ENCODE data around the gene RNF112.

RNF112 gene, protein sequence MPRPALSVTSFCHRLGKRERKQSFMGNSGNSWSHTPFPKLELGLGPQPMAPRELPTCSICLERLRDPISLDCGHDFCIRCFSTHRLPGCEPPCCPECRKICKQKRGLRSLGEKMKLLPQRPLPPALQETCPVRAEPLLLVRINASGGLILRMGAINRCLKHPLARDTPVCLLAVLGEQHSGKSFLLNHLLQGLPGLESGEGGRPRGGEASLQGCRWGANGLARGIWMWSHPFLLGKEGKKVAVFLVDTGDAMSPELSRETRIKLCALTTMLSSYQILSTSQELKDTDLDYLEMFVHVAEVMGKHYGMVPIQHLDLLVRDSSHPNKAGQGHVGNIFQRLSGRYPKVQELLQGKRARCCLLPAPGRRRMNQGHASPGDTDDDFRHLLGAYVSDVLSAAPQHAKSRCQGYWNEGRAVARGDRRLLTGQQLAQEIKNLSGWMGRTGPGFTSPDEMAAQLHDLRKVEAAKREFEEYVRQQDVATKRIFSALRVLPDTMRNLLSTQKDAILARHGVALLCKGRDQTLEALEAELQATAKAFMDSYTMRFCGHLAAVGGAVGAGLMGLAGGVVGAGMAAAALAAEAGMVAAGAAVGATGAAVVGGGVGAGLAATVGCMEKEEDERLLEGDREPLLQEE

DNA sequence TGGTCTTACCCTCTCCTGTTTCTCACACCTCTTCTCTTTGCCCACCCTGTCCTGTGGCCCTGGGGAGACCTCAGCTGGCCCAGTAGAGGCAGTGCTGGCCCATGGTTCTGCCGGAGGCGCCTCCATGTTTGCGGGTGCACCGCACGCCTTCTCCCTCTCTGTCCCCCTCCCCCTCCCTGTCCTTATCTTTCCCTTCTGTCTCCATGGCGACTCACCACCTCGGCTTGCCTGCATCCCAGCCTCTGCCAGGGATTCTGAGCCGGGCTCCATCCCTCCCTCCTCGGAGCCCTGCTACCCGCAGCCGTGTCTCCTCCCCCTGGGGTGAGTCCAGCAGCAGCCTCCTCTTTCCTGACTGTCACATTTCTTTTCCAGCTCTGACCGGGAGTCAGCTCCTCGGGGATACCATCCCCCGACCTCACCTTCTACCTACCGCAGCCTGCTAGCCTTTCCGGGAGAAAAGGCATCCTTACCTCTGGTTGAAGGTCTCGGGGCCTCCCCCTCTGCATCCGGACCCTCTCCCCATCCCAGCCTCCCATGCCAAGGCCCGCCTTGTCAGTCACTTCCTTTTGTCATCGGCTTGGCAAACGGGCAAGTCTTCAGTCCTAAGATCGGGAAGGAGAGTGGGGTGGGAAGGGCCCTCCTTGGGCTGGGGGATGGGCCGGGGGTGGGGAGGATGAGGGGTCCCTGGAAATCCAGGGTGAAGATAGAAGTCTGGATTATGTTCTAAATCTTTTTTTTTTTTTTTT is at the start of gene RNF112:
RNF112 (plus strand) TSS at position 358 of the 746 bp plus-strand sequence; CDS start at position 535, 177 bp downstream.
- no peak for DNase-seq

DNA sequence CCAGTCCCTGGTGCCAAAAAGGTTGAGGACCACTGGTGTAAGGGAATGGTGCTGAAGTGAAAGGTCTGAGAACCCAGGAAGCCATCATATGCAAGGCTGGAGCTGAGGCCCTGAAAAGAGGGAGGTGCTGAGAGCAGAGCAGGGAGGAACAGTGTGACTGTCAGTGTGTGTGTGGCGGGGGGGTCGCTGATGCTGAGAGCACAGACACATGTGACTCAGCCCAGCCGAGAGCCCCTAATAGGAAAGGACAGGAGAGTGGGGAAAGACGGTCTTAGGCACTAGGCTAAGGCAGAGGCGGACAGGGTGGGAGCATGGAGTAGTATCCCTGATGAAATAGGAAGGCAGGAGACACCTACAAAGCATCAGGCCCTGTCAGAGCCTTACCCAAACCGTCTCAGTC is 49.7 kb upstream of the RNF112 start:
- DNase-seq, result no peak

GRCh38 chr17:19361944-19362276 is 49.1 kb upstream of the RNF112 start:
- DNase-seq, result no peak

DNA sequence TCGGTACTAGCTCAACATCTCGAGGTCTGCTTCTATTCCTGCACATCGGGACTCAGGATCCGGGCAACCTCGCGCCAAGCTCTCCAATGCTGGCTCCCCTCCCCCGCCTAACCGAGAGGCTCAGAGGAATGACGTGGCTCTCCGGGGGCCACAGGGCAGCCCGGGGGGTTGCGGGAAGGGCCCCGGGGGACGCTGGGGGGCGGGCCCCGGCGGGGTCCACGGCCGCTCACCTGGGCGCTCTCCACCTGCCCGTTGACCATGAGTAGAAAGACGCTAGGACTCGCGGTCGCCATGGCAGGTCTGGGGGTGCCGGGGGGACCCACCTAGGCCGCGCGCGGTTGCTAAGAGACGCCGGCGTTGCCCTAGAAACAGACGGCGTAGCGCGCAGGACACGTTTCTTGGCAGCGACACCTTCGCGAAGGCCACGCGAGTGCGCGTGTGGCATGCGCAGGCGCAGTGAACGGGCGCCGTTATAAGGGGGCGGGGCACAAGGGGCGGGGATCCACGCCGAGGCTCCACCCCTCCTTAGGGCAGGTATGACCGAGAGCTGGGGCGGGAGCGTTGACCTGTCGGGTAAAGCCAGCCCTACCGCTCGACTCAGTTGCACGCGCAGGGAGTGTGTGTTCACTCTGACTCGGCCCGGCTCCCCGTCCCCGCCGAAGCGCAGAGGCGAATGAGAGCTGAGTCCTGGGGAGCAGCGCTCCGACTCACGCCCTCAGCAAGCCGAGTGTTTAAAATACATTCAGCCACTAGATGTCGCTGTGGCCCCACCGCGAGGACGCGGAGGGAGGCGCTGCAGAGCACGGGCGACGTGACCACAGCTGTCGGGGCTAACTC is 48.5 kb upstream of the RNF112 start, which contains the start of gene B9D1:
B9D1 (minus strand) TSS at position 447 of the 837 bp plus-strand sequence; CDS start at position 293, 154 bp downstream.
- peak; percentile 78 to 81 for DNase-seq

GRCh38 chr17:19363114-19363438 is 48.0 kb upstream of the RNF112 start:
- DNase-seq, result no peak

DNA sequence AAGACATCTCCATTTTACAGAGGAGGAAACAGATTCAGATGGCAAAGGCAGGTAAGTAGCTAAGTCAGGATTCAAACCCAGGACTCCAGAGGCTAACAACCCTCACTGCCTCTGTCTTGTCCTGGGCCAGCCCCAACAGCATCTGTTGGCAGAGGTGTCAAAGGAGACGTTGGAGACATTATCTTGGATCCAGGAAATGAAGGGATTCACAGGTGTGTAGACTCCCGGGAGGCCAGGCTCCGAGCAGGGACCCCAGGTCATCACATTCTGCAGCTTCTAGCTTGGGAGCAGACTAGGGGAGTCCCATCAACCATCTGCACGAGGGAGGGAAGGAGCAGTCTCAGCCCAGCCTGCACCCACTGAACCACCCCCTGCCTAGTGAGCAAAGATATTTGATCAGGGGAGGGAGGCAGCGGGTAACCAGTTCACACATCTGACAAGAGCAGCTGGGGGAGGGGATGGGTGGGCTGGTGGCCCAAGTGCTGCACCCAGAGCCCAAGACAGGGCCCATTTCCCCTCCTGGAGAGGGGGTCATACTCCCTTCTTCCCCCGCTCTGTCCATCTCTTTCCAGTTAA is 47.5 kb upstream of the RNF112 start:
- DNase-seq, result no peak

DNA sequence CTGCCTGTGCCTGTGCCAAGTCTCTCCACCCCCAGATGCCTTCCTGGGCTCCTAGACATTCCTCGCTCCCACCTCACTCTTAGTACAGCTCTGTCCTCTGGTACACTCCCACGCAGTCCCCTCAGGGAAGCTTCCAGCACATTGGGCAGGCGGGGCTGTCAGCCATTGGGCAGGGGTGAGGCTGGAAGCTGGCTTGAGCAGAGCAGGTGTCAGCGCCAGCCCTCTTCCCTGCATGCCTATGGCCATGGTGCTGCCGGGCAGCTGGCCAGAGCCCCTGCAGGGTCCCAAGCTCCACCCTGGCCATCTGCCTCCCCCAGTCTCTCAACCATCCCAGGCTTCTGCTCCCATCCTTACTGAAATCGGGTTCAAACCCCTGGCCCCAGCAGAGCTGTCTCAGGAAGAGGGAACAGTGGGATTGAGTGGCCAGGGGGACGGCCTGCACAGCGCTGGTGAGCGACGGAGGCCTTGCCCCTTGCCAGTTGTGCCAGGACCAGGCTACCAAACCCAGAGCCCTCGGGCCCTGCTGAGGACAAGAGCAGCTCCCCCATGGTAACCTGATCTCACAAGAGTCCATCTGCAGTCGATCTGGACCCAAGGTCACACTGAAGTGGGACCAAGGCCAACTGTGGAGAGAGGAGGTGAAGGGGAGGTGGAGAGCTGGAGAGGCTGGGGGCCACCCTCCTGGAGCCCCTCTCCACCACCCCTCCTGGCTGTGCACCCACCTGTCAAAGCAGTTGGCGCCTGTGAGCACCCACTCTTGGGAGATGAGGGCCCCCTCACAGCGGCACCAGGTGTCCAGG is 46.1 kb upstream of the RNF112 start:
- DNase-seq, result peak in 1 of 2 experiments; percentile 41

- no peak for DNase-seq
These were observed 45.6 kb upstream of the RNF112 start for GRCh38 chr17:19365499-19365817.

- DNase-seq, result no peak
These were observed 45.0 kb upstream of the RNF112 start for GRCh38 chr17:19365833-19366636.

GRCh38 chr17:19366637-19366972 is 44.4 kb upstream of the RNF112 start:
- DNase-seq, result no peak

GRCh38 chr17:19368229-19368628 is 42.8 kb upstream of the RNF112 start:
- no peak for DNase-seq

DNA sequence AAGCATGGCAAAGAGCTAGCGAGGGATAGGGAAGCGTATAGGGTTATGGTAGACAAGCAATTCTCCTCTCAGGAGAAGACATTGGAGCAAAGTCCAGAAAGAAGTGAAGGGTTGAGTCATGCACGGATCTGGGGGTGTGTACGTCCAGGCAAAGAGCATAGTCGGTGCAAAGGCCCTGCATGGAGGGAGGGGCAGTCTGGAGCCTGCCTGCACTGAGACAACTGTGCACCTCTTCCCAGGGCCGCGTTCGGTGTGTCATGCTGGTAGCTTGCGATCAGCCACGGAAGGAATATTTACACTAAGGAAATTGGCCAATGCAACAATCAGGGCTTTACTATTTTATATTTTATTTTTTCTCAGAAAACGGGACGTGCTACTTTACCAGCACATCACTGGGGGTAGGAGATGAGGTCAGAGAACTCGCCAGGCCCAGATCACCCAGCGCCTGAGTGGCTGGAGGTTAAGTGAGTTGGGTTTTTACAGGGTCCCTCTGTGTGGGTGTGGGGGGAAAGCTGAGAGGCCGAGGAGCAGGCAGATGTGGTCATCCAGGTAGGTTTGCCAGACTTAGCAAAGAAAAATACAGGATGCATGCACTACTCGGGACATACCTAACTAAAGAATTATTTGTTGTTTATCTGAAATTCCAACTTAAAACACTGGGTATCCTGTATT is 41.8 kb upstream of the RNF112 start:
- no peak for DNase-seq

DNA sequence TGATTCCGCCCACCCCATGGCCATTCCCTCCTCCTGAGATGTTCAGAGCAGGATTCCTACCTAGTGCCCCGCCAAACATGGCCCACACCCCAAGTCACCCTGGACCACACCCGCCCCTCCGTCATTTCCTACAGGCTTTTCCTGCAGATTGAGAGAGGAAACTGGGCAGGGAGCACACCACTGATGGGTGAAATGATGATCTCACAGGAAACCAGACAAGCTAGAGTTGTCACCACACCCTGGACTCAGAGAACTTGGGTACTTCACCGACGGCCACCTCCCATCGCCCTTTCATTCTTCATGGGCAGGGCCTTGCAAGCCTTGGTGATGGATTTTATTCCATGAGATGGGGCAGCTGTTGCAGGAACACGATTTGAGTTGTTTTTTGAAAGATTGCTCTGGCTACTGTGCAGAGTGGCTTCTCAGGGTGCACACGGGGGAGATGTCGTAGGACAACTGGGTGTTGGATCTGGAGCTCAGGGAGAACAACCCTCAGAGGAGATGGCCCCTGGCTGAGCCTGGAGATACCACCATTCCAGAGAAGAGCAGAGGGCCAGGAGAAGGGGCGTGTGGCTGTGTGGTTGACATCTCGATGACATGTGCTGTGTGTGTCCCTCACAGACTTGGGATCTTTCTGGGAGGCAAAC is 41.1 kb upstream of the RNF112 start:
- DNase-seq, result no peak

DNA sequence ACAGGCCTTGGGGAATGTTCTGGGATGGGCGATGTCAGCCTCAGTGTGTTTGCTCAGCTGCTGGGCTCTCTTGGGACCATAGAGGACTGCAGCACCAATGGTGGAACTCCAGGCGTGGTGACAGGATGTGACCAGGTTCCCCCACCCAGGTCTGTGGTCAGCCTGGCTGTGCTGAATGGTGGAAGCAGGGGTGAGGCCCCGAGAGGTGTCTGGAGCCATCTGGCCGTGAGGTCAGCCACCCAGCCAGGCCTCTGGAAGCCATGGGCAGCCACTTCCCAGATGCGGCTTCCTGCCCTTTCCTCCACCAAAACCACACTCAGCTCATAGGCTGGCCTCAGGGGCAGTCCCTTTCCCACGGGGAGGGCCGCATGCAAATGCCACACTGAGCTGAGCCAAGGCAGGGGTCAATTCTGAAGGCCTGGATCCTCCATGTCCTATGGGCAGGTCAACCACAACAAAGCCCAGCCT is 40.5 kb upstream of the RNF112 start:
- no peak for DNase-seq

DNA sequence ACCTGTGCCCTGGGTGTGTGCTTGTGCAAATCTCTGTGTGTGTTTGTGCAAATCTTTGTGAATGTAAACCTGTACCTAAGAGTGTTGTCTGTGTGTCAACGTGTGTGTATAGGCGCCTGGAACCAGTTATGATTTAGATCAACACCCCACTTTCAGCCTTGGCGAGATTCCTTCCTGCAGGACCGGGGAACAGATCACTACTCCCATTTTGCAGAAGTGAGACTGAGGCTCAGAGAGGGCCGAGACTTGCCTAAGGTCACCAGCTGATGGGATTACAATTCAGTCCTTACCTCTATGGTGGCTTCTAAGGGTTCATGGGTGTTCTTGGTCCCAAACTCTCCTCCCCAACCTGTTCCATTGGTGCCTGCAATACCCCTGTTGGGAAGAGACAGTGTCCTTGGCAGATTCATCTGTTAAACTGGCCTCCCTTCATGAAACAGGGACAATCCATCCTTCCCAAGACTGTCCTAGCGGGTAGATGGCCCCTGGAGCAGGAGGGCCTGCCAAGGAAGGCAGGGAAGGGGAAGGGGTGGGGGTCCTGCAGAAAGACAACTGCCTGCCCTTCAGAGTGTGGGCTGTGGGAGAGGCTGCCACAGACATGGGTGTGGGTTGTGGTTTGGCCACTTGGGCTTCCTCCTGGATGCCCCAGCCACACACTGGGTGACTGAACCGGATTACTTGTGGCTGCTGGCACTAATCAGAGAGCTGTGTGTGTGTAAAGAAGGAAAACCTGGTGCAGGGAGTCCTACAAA is 39.6 kb upstream of the RNF112 start:
- no peak for DNase-seq

GRCh38 chr17:19372011-19372370 is 39.0 kb upstream of the RNF112 start:
- DNase-seq, result no peak

DNA sequence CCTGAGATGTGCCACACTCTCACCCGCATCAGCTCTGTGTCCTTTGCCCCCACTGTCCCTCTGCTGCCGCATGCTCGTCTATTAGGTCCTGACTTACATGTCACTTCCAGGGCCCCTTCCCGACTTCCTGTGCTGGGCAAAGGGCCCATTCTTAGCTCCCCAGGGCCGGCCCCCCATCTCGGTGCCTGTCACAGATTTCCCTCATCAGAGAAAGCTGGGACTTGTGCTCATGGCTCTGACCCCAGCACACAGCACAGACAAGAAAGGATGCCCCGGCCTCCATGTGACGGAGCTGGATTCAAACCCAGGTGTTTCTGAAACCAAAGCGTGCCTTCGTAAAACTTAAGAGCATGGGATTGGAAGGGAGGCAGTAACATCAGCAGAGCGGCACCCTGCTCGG is 38.6 kb upstream of the RNF112 start:
- no peak for DNase-seq

GRCh38 chr17:19372866-19373504 is 38.0 kb upstream of the RNF112 start:
- no peak for DNase-seq

GRCh38 chr17:19374136-19374535 is 36.9 kb upstream of the RNF112 start:
- no peak for DNase-seq
